Neural cell (in vitro differentiated cells): ENCODE results near the gene PBX1.

Experiments
- CTCF ChIP-seq: fragments of 450-650 bp; IDR thresholded peaks from 2 replicates; pipeline ENCODE4 v1.5.1; 2014; ENCODE audit warnings: antibody characterized with exemption, mild to moderate bottlenecking, moderate library complexity; ENCODE audit not compliant: poor library complexity, severe bottlenecking
- EZH2 ChIP-seq: fragments of 200-600, 300-800 bp; shearing (Covaris generic), sonication (generic); IDR thresholded peaks from 2 replicates; pipeline ENCODE4 v1.6.1; 2014; ENCODE audit warnings: antibody characterized with exemption, low read length, borderline replicate concordance, mild to moderate bottlenecking; ENCODE audit not compliant: insufficient read depth, poor library complexity, severe bottlenecking
- POLR2AphosphoS5 ChIP-seq: IDR thresholded peaks from 2 replicates; pipeline ENCODE4 v1.6.1; 2012
- SMC3 ChIP-seq: fragments of 450-650 bp; conservative IDR thresholded peaks from 2 replicates; pipeline ENCODE4 v1.6.1; 2014; ENCODE audit warnings: antibody characterized with exemption, mild to moderate bottlenecking, moderate library complexity; ENCODE audit not compliant: poor library complexity
- TAF1 ChIP-seq: IDR thresholded peaks from 2 replicates; pipeline ENCODE4 v1.6.1; 2012; ENCODE audit warnings: low read depth

GRCh38 chr1:164598719-164599118 lies 39.7 kb downstream of the PBX1 start:
- TF ChIP-seq CTCF: no peak
- TF ChIP-seq POLR2AphosphoS5: no peak
- TF ChIP-seq SMC3: no peak
- TF ChIP-seq EZH2: no peak
- TF ChIP-seq TAF1: no peak
